Measurements from ENCODE around the gene TCF7L2. TPM values are rescaled to one million over a fixed set of nuclear protein-coding genes. Genes with fewer than 3 reads are reported as not detected.

TCF7L2 gene
- total RNA-seq, 1 donor from 2014 or later, result 44.4 TPM

GRCh38 chr10:113007821-113008220 is 57.8 kb downstream of the TCF7L2 start:
- intact Hi-C loops (cut with DNase I), result no loop called here
- no peak for DNase-seq (ENCODE audit: extremely low spot score in 2 of 2)
- H3K4me3 ChIP-seq, result no peak overlapping the region

GRCh38 chr10:113011592-113012374 is 61.7 kb downstream of the TCF7L2 start:
- peaks cover 48% of the 10 kb centered on the region for H3K4me1 ChIP-seq
- H3K27me3 ChIP-seq, result no peaks in the 10 kb centered on the region
- intact Hi-C loops (cut with DNase I), result no loop called here
- H3K36me3 ChIP-seq, result no peaks in the 10 kb centered on the region
- no peak for TF ChIP-seq CTCF (IDR thresholded peaks at IDR 0.05)
- TF ChIP-seq POLR2A (IDR thresholded peaks at IDR 0.05), result no peak
- TF ChIP-seq POLR2AphosphoS5 (IDR thresholded peaks at IDR 0.05; ENCODE audit: insufficient read depth in 1 of 2, low read depth in 1 of 2), result no peak
- H3K27ac ChIP-seq, result no peak overlapping the region
- H3K4me3 ChIP-seq, result no peak overlapping the region
- DNase-seq (ENCODE audit: extremely low spot score in 2 of 2), result no peak
- H3K9me3 ChIP-seq, result no peaks in the 10 kb centered on the region

More at GRCh38 chr10:113007821-113008220, 57.8 kb downstream of the TCF7L2 start:
- Histone ChIP-seq H3K27ac (no peak overlapping the region), H3K36me3 (no peaks in the 10 kb centered on the region), H3K4me1 (peaks cover 60% of the 10 kb centered on the region), H3K9me3 (no peaks in the 10 kb centered on the region), H3K27me3 (no peaks in the 10 kb centered on the region)
- TF ChIP-seq CTCF (IDR thresholded peaks at IDR 0.05) (no peak), POLR2A (IDR thresholded peaks at IDR 0.05) (no peak), POLR2AphosphoS5 (IDR thresholded peaks at IDR 0.05; ENCODE audit: insufficient read depth in 1 of 2, low read depth in 1 of 2) (no peak)

GRCh38 chr10:113015201-113015600 is 65.2 kb downstream of the TCF7L2 start:
- Histone ChIP-seq H3K4me3 (no peak overlapping the region), H3K4me1 (peaks cover 52% of the 10 kb centered on the region), H3K9me3 (no peaks in the 10 kb centered on the region), H3K27me3 (no peaks in the 10 kb centered on the region), H3K36me3 (no peaks in the 10 kb centered on the region), H3K27ac (no peak overlapping the region)
- intact Hi-C loops (cut with DNase I), result no loop called here
- no peak for DNase-seq (ENCODE audit: extremely low spot score in 2 of 2)
- TF ChIP-seq POLR2AphosphoS5 (IDR thresholded peaks at IDR 0.05; ENCODE audit: insufficient read depth in 1 of 2, low read depth in 1 of 2) (no peak), CTCF (IDR thresholded peaks at IDR 0.05) (no peak), POLR2A (IDR thresholded peaks at IDR 0.05) (no peak)

DNA sequence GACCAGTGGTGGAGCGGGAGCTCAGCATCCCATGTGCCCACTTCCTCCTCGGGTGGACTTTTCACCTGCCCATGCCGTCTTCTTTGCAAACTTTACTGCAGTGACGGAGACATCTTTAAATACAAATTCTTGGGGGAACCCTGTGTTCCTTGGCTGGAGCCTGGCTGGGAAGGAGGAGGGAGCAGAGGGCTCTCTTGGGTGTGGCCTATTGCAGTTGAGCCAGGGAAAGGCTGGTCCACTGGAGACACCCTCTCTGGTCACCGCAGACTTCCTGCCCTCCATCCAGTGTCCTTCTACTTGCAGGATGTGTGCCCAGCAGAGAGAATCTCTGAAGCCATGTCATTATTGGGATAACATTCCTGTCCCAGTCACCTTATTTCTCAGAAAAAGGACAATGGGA is 67.3 kb downstream of the TCF7L2 start:
- no peak for TF ChIP-seq CTCF (IDR thresholded peaks at IDR 0.05)
- TF ChIP-seq POLR2A (IDR thresholded peaks at IDR 0.05), result no peak
- no peak for TF ChIP-seq POLR2AphosphoS5 (IDR thresholded peaks at IDR 0.05; ENCODE audit: insufficient read depth in 1 of 2, low read depth in 1 of 2)
- no peaks in the 10 kb centered on the region for H3K36me3 ChIP-seq
- H3K4me1 ChIP-seq, result peaks cover 73% of the 10 kb centered on the region
- H3K27me3 ChIP-seq, result no peaks in the 10 kb centered on the region
- H3K27ac ChIP-seq, result no peak overlapping the region
- no peak for DNase-seq (ENCODE audit: extremely low spot score in 2 of 2)
- no peaks in the 10 kb centered on the region for H3K9me3 ChIP-seq
- intact Hi-C loops (cut with DNase I), result no loop called here
- no peak overlapping the region for H3K4me3 ChIP-seq

- H3K4me1 ChIP-seq, result peaks cover 80% of the 10 kb centered on the region
- TF ChIP-seq CTCF (IDR thresholded peaks at IDR 0.05) (no peak), POLR2A (IDR thresholded peaks at IDR 0.05) (no peak), POLR2AphosphoS5 (IDR thresholded peaks at IDR 0.05; ENCODE audit: insufficient read depth in 1 of 2, low read depth in 1 of 2) (no peak)
Observed at GRCh38 chr10:113018034-113018433, 68.0 kb downstream of the TCF7L2 start.

More at GRCh38 chr10:113018034-113018433, 68.0 kb downstream of the TCF7L2 start:
- no peak overlapping the region for H3K4me3 ChIP-seq
- no peak overlapping the region for H3K27ac ChIP-seq
- no peaks in the 10 kb centered on the region for H3K36me3 ChIP-seq
- H3K9me3 ChIP-seq, result no peaks in the 10 kb centered on the region
- DNase-seq (ENCODE audit: extremely low spot score in 2 of 2), result no peak
- intact Hi-C loops (cut with DNase I), result no loop called here
- no peaks in the 10 kb centered on the region for H3K27me3 ChIP-seq
